GM18951 (cell line): ENCODE measurements around the gene TRPV4.
A peak's percentile ranks its signal among the peaks of the same experiment; 100 is the strongest.

Experiments used
- POLR2A ChIP-seq: IDR thresholded peaks from 4 replicates; pipeline ENCODE4 v1.6.1; 2011; ENCODE audit warnings: mild to moderate bottlenecking; ENCODE audit not compliant: insufficient read length, insufficient read depth; ENCODE audit errors: extremely low read depth
- in situ Hi-C: fragments of 300-500 bp; cut with MboI; formaldehyde crosslinking; loops from one replicate; pipeline ENCODE4 v1.12.0; 2022; ENCODE audit warnings: low sequenced_read_pairs, mixed read lengths, inconsistent platforms; ENCODE audit not compliant: unreplicated experiment

Gene TRPV4

GRCh38 chr12:109782326-109782703, 50.9 kb downstream of the TRPV4 start:
- TF ChIP-seq POLR2A = no peak

DNA sequence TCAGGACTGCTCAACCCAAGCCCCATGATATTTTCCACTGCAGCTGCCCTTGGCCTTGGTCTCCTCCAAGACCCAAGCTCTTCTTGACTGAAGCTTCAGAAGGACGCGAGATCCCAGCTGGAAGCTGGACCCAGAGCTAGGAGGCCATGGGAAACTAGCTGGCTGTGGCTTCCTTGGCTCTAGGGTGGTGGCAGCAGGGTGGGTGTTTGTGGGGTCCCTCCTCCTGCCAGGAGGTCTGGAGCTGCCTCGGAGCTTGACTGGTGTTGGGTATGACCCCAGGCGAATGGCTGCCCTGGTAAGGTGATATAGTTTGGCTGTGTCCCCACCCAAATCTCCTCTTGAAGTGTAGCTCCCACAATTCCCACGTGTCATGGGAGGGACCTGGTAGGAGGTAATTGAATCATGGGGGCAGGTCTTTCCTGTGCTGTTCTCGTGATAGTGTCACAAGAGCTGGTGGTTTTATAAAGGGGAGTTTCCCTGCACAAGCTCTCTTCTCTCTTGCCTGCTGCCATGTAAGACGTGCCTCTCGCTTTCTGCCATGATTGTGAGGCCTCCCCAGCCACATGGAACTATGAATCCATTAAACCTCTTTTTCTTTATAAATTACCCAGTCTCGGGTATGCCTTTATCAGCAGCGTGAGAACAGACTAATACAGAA, 51.4 kb downstream of the TRPV4 start:
- no peak for TF ChIP-seq POLR2A
- in situ Hi-C loops = no loop called here

More at GRCh38 chr12:109782326-109782703, 50.9 kb downstream of the TRPV4 start:
- in situ Hi-C loops = no loop called here

GRCh38 chr12:109779382-109779781, 53.8 kb downstream of the TRPV4 start:
- in situ Hi-C loops = no loop called here
- TF ChIP-seq POLR2A = no peak

DNA sequence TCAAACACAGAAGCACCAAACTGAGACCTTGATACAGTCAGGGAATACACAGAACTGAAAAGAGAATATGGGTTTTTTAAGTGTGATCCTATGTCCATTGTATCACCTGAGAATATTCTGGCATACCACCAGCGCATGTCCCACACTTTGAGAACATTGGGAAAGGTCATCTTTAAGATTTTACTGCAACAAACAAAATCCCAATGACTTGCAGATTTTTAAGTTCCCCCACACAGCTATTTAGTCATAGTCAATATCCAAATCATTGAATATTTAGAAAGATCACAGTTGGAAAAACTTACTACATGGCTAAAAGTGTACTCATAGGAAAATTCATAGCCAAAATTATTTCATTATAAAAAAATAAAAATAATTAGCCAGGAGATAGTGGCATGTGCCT, 54.5 kb downstream of the TRPV4 start:
- in situ Hi-C loops = no loop called here
- TF ChIP-seq POLR2A = no peak

- TF ChIP-seq POLR2A = peak; percentile 33
- in situ Hi-C loops = no loop called here
These were observed 55.7 kb downstream of the TRPV4 start for GRCh38 chr12:109777544-109777943.

DNA sequence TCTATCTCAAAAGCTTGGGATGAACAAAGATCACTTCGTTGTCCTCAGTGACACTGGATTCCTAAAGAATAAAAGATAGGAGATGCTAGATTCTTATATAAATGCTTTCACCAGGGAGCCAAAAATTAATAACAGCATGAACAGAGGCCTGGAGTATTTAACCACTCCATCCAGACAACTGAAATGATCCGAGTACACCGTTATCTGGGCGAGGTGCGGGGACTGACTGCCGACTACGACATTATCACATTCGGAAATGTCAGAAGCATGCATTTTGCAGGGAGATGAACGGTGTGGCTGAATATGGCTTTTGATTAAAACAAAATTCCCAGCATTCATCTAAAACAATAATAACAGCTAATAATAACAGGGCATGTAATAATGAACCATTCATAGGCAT, 56.6 kb downstream of the TRPV4 start:
- in situ Hi-C loops = no loop called here
- TF ChIP-seq POLR2A = no peak

DNA sequence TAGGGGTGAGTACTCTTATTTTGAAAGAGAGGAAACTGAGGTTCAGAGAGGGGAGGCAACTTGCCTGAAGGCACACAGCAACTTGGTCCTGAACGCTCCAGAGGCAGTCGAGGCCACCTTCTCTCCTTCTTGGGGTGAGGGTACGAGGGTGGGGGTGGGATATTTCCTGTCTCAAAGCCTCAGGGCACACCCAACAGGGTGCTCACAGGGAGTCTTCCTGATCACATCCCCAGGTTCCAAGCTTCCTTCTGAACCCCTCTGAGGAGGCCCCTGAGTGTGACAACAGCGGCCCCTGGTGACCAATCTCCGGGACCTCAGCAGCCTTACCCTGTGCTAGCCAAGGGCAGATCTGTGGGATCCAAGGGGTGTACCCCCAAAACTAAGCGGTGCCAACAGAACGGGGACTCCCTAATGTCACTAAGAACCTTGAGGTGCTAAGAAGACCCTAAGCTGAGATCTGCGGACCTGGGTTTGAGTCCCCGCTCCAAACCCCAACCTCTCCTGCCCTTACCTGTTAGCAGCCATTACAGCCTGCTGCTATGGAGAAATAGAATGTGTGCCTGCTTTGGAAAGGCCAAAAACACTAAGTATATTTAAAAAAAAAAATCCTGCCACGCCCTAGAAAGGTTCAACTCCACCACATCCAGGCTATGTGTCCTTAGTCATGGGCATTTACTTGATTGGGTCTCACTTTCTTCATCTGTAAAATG, 57.9 kb downstream of the TRPV4 start:
- no peak for TF ChIP-seq POLR2A
- in situ Hi-C loops = no loop called here

- in situ Hi-C loops = no loop called here
- TF ChIP-seq POLR2A = no peak
These were observed 59.7 kb downstream of the TRPV4 start for GRCh38 chr12:109773384-109774011.

DNA sequence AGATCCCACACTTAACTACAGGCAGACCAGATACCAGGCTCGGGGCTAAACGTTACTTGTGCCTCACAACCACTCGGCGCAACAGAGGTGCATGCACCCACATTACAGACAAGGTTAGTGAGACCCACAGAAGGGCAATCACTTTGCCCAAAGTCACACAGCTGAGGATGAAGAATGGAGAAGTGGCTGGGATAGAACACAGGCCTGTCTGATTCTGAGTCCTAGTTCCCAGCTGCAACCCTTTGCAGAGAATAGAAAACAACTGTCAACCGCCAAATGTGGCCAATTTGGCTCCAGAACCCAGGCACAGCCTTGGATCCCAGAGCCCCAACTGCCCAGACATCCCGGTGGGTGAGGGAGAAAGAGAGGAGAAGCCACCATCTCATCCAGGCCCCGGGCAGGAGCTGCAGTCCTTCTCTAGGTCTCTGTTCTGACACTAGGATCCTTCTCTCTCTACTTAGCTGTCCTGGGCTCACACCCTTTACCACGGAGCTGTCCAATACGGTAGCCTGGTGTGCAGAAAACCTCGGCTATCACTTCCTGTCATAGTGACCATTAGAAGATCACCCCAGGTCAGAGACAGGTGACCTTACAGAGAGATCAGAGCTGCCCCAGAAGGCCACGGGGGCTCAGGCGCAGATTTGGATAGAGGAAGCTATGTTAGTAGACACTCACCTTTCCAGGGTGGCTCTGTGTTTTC, 60.4 kb downstream of the TRPV4 start:
- in situ Hi-C loops = no loop called here
- TF ChIP-seq POLR2A = no peak

- in situ Hi-C loops = no loop called here
- TF ChIP-seq POLR2A = no peak
These were observed 61.2 kb downstream of the TRPV4 start for GRCh38 chr12:109771746-109772621.

- no peak for TF ChIP-seq POLR2A
- in situ Hi-C loops = no loop called here
These were observed 62.1 kb downstream of the TRPV4 start for GRCh38 chr12:109770861-109771670.
